Spleen (tissue), 11 donors: ENCODE data around the gene LRRFIP2. TPM values are rescaled to one million over a fixed set of nuclear protein-coding genes. Genes with fewer than 3 reads are reported as not detected.

Experiments used
- DNase-seq: peaks from one replicate; pipeline ENCODE4 v3.0.0-alpha.2; 2020
- H3K27ac ChIP-seq, 8 donors: fragments of 200-600 bp; sonication (generic) in 7 of 8; 1 replicate in 4 of 8; 2 replicates in 4 of 8; pipeline versions ENCODE4 v1.5.0 to v1.8.0; 2016 to 2021; ENCODE audit warnings: inconsistent platforms in 4 of 8, mild to moderate bottlenecking in 4 of 8, moderate library complexity in 1 of 8
- H3K27me3 ChIP-seq, 7 donors: fragments of 200-600 bp; sonication (generic) in 6 of 7; replicated peaks in 1 of 7; 1 replicate in 4 of 7; 2 replicates in 3 of 7; pipeline versions ENCODE4 v1.5.0 to v1.8.0; 2016 to 2021; ENCODE audit warnings: inconsistent platforms in 3 of 7, mild to moderate bottlenecking in 1 of 7
- H3K36me3 ChIP-seq, 6 donors: fragments of 200-600 bp; sonication (generic) in 5 of 6; 1 replicate in 4 of 6; 2 replicates in 2 of 6; pipeline versions ENCODE4 v1.5.0 to v1.8.0; 2016 to 2021; ENCODE audit warnings: inconsistent platforms in 2 of 6
- H3K4me1 ChIP-seq, 6 donors: fragments of 200-600 bp; sonication (generic) in 5 of 6; 1 replicate in 3 of 6; 2 replicates in 3 of 6; pipeline versions ENCODE4 v1.5.0 to v1.8.0; 2016 to 2021; ENCODE audit warnings: inconsistent platforms in 3 of 6
- H3K4me3 ChIP-seq, 8 donors: fragments of 200-600 bp; sonication (generic) in 7 of 8; 1 replicate in 4 of 8; 2 replicates in 4 of 8; pipeline versions ENCODE4 v1.5.0 to v1.8.0; 2016 to 2021; ENCODE audit warnings: inconsistent platforms in 4 of 8, mild to moderate bottlenecking in 4 of 8, moderate library complexity in 2 of 8
- H3K9me3 ChIP-seq, 8 donors: fragments of 200-600 bp; sonication (generic) in 7 of 8; 1 replicate in 4 of 8; 2 replicates in 4 of 8; pipeline versions ENCODE4 v1.5.0 to v1.8.0; 2016 to 2021; ENCODE audit warnings: inconsistent platforms in 4 of 8
- POLR2A ChIP-seq, 3 donors: fragments of 450-650 bp; IDR thresholded peaks; one replicate each; pipeline ENCODE4 v1.5.1; 2017; ENCODE audit warnings: antibody characterized with exemption in 3 of 3, mild to moderate bottlenecking in 1 of 3
- POLR2AphosphoS5 ChIP-seq, 3 donors: sonication (generic); formaldehyde crosslinking; IDR thresholded peaks; one replicate each; pipeline ENCODE4 v1.5.1; 2017; ENCODE audit warnings: antibody characterized with exemption in 3 of 3
- WGBS, 5 donors: extraction: QIAGEN DNeasy Blood & Tissue Kit in 3 of 5; methylation state at CpG; one replicate each; pipeline versions ENCODE4 v1.1.5 to v1.1.7; 2013 to 2018; 5-methylcytosine and 5-hydroxymethylcytosine counted together
- intact Hi-C: fragments of 100-400 bp; cut with DNase I; formaldehyde crosslinking; loops from one replicate; pipeline ENCODE4 v1.15.0; 2023; ENCODE audit warnings: low total_unique reads
- polyA plus RNA-seq, 3 donors: library from polyadenylated mRNA; stranded (reverse); fragments of 200-250 nt; gene quantifications; one replicate each; pipeline ENCODE4 v1.2.1, GENCODE V29; 2013
- total RNA-seq, 7 donors: library from RNA; depleted of rRNA in 3 of 7; stranded (reverse); fragments of >200 nt in 3 of 7; fragmentation: NEBNext Ultra II Directional in 4 of 7; extraction: Animal tissue kit (Norgen Biotek cat#: 25700) in 4 of 7; gene quantifications; one replicate each; pipeline versions ENCODE4 v1.1.0 to v1.2.1, GENCODE V29; 2016 to 2021
- TF ChIP-seq, protein P1 (sequence below), 11 experiments: fragments of 200-600 bp in 7 of 11; fragments of 450-650 bp in 4 of 11; sonication (generic) in 4 of 11; IDR thresholded peaks in 8 of 11; conservative IDR thresholded peaks in 3 of 11; 1 replicate in 7 of 11; 2 replicates in 4 of 11; pipeline versions ENCODE4 v1.4.0 to v1.8.0; 2016 to 2021; ENCODE audit warnings: antibody characterized with exemption in 11 of 11, inconsistent platforms in 4 of 11, mild to moderate bottlenecking in 1 of 11
- donor health status: healthy with polysubstance abuse.
- donor health status: DM: no; HTN: no; CAD: no; lungs with moderate emphysema.
- donor health status: DM: no; HTN: no; CAD: no.
- donor health status: Bipolar disorder and iron deficiency.
- donor health status: healthy.
- donor health status: DM: no; HTN: no; CAD: no.
- donor health status: DM: yes; HTN: yes; CAD: no.

The LRRFIP2 gene
- total and polyA plus RNA-seq, 10 donors, result 18.9 to 111 (median 86.9) TPM

DNA sequence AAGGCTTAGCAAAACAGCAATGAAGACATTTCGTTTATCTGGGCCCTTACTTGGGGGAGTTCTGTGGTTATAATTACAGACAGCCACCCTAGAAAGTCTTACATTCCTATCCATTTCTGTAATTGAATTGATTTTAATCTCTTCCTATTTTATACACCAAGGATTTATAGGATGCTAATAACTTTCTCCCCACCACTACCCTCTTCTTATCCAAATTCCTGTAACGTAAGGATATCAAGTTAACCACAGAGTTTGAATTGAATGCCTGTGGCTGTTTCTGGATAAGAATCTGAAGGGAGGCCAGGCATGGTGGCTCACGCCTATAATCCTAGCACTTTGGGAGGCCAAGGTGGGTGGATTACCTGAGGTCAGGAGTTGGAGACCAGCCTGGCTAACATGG lies 102.5 kb downstream of the LRRFIP2 start:
- Histone ChIP-seq H3K27me3 (no peaks in the 10 kb centered on the region), H3K4me3 (no peak overlapping the region), H3K27ac (no peak overlapping the region), H3K4me1 (peaks cover 0 to 18% (median 3%) of the 10 kb centered on the region in 6 donors), H3K36me3 (peaks cover 0 to 92% (median 19%) of the 10 kb centered on the region in 6 donors), H3K9me3 (no peaks in the 10 kb centered on the region)
- DNase-seq, result no peak
- 93 to 98% (median 95%) methylated on average over 3 of the region's 3 CpGs for WGBS, 5 donors
- intact Hi-C loops, result no loop called here
- TF ChIP-seq, protein P1, sequence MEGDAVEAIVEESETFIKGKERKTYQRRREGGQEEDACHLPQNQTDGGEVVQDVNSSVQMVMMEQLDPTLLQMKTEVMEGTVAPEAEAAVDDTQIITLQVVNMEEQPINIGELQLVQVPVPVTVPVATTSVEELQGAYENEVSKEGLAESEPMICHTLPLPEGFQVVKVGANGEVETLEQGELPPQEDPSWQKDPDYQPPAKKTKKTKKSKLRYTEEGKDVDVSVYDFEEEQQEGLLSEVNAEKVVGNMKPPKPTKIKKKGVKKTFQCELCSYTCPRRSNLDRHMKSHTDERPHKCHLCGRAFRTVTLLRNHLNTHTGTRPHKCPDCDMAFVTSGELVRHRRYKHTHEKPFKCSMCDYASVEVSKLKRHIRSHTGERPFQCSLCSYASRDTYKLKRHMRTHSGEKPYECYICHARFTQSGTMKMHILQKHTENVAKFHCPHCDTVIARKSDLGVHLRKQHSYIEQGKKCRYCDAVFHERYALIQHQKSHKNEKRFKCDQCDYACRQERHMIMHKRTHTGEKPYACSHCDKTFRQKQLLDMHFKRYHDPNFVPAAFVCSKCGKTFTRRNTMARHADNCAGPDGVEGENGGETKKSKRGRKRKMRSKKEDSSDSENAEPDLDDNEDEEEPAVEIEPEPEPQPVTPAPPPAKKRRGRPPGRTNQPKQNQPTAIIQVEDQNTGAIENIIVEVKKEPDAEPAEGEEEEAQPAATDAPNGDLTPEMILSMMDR (IDR thresholded peaks at IDR 0.05 in 8 of 11, conservative IDR thresholded peaks at IDR 0.05 in 3 of 11), result no peak
- TF ChIP-seq POLR2AphosphoS5 (IDR thresholded peaks at IDR 0.05) (no peak), POLR2A (IDR thresholded peaks at IDR 0.05) (no peak)

DNA sequence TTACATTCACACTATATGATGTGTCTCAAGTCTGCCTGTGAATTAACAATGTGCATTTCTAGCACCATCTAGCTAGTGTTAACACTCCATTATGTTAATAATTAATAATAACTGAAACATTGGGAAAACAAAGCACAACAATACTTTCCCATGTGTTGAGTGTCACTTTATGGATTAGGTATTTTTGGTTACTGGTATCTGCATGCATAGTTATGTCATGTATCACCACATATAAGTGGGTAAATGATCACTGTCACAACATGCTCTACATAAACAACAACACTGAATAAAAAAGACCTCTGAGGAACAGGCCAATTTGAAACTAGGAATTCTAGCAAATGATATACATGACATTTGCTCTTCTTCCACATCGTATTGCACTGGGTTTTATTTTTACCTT lies 106.4 kb downstream of the LRRFIP2 start:
- WGBS, 5 donors, result 69 to 79% (median 77%) methylated on average over 1 of the region's 1 CpG
- H3K36me3 ChIP-seq, result peaks cover 0 to 86% (median 12%) of the 10 kb centered on the region in 6 donors
- H3K4me1 ChIP-seq, result peaks cover 0 to 24% (median 3%) of the 10 kb centered on the region in 6 donors
- intact Hi-C loops, result no loop called here
- no peaks in the 10 kb centered on the region for H3K27me3 ChIP-seq
- H3K27ac ChIP-seq, result no peak overlapping the region
- no peak overlapping the region for H3K4me3 ChIP-seq
- H3K9me3 ChIP-seq, result no peaks in the 10 kb centered on the region
- no peak for DNase-seq
- no peak for TF ChIP-seq POLR2AphosphoS5 (IDR thresholded peaks at IDR 0.05)

DNA sequence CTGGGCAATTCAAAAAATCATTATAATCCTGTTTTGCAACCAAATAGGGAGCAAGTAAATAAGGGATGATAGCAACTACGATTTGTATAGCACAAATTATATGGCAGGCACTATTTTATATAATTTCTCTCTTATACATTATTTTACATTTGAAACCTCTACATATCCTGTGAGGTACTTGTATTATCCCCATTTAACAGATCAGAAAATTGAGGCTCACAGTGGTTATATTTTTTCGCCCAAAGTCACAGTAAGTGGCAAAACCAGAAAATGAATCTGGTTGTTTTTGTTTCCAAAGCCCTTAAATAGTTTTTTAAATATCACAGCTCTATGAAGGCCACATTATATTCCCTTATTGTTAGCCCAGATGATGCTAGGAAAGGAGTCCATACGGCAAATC lies 106.8 kb downstream of the LRRFIP2 start:
- TF ChIP-seq POLR2A (IDR thresholded peaks at IDR 0.05), result no peak
- TF ChIP-seq POLR2AphosphoS5 (IDR thresholded peaks at IDR 0.05), result no peak
- TF ChIP-seq, protein P1 (IDR thresholded peaks at IDR 0.05 in 8 of 11, conservative IDR thresholded peaks at IDR 0.05 in 3 of 11), result no peak
- Histone ChIP-seq H3K27ac (no peak overlapping the region), H3K9me3 (no peaks in the 10 kb centered on the region), H3K4me1 (peaks cover 0 to 19% (median under 1%) of the 10 kb centered on the region in 6 donors), H3K4me3 (no peak overlapping the region), H3K36me3 (peaks cover 0 to 86% (median 14%) of the 10 kb centered on the region in 6 donors), H3K27me3 (no peaks in the 10 kb centered on the region)
- DNase-seq, result no peak
- 95 to 97% (median 97%) methylated on average over 3 of the region's 3 CpGs for WGBS, 5 donors
- intact Hi-C loops, result no loop called here

DNA sequence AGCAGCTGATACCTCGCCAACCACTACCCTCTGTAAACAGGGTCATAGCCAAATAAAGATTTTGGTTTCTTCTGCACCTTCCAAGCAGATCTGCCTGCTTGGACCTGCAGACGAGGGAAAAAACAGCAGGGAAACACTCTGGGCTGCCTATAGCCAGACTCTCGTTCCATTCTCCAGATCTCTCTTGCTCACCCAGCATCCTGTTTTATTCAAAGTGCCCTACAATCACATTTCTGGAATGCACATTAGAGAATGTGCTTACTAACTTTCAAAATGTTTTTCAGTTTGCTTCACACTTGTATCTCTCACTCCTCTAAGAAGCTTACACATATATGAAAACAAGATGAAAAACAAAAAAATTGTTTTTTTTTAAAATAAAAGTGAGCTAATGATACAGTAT lies 109.6 kb downstream of the LRRFIP2 start:
- no peaks in the 10 kb centered on the region for H3K27me3 ChIP-seq
- peaks cover 0 to 20% (median 0%) of the 10 kb centered on the region in 6 donors for H3K4me1 ChIP-seq
- 92 to 97% (median 95%) methylated on average over 3 of the region's 3 CpGs for WGBS, 5 donors
- DNase-seq, result no peak
- no peak overlapping the region for H3K27ac ChIP-seq
- H3K4me3 ChIP-seq, result no peak overlapping the region
- intact Hi-C loops, result no loop called here
- TF ChIP-seq POLR2AphosphoS5 (IDR thresholded peaks at IDR 0.05) (no peak), POLR2A (IDR thresholded peaks at IDR 0.05) (no peak)
- TF ChIP-seq, protein P1 (IDR thresholded peaks at IDR 0.05 in 8 of 11, conservative IDR thresholded peaks at IDR 0.05 in 3 of 11), result no peak
- no peaks in the 10 kb centered on the region for H3K9me3 ChIP-seq
- peaks cover 0 to 86% (median 11%) of the 10 kb centered on the region in 6 donors for H3K36me3 ChIP-seq

DNA sequence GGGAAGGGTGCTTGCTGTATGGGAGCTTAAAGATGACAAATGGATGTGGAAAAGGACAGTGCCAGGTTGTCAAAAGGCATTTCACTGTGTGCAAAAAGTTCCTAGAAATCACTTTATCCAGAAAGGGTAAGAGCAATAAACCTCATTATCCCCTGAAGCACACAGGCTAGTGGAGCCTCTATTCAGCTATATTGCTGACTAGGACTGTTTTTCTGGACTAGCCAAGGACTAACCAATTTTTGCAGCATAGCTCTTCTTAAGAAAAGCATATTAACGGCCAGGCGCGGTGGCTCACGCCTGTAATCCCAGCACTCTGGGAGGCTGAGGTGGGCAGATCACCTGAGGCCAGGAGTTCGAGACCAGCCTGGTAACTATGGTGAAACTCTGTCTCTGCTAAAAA lies 116.3 kb downstream of the LRRFIP2 start:
- H3K4me3 ChIP-seq, result no peak overlapping the region
- no peak for DNase-seq
- no peaks in the 10 kb centered on the region for H3K9me3 ChIP-seq
- peaks cover 0 to 41% (median 9%) of the 10 kb centered on the region in 6 donors for H3K4me1 ChIP-seq
- TF ChIP-seq POLR2A (IDR thresholded peaks at IDR 0.05), result no peak
- peak overlapping the region in 1 of 8 donors; percentile 24 for H3K27ac ChIP-seq
- H3K36me3 ChIP-seq, result peaks cover 0 to 100% (median 54%) of the 10 kb centered on the region in 6 donors
- intact Hi-C loops, result no loop called here
- no peaks in the 10 kb centered on the region for H3K27me3 ChIP-seq
- 91 to 99% (median 97%) methylated on average over 5 of the region's 5 CpGs for WGBS, 5 donors
